ENCODE results near the gene FBXL2.

The FBXL2 gene, protein sequence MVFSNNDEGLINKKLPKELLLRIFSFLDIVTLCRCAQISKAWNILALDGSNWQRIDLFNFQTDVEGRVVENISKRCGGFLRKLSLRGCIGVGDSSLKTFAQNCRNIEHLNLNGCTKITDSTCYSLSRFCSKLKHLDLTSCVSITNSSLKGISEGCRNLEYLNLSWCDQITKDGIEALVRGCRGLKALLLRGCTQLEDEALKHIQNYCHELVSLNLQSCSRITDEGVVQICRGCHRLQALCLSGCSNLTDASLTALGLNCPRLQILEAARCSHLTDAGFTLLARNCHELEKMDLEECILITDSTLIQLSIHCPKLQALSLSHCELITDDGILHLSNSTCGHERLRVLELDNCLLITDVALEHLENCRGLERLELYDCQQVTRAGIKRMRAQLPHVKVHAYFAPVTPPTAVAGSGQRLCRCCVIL

GRCh38 chr3:33277193-33277882 lies at the start of gene FBXL2:
Gene FBXL2, plus strand, starts transcription at chr3:33277442. Its CDS starts 71 bp downstream, at chr3:33277513.
- no peak for DNase-seq (ENCODE audit: low read depth in 2 of 2)

DNA sequence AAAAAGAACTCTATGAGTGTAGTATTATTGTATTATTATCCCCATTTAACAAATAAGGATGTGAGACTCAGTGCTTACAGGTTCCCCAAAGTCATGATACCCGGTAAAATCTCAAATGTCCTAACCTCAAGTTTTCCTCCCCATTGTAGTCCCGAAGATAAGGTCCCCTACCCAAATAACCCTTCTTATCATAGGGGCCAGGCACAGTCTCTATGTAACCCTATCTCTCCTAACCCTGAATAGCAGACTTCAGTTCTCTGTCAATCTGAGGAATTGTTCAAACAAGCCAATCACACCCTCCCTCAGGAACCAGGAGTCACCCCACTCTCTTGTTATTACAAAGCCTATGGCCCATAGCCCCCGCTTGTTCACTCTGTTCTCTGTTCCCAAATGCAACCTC lies 48.2 kb upstream of the FBXL2 start:
- DNase-seq (ENCODE audit: low read depth in 2 of 2): no peak

- DNase-seq (ENCODE audit: low read depth in 2 of 2): no peak
Measured at GRCh38 chr3:33229947-33230346, 47.3 kb upstream of the FBXL2 start.

GRCh38 chr3:33231756-33232465 lies 45.3 kb upstream of the FBXL2 start:
- no peak for DNase-seq (ENCODE audit: low read depth in 2 of 2)

GRCh38 chr3:33233884-33234283 lies 43.4 kb upstream of the FBXL2 start:
- DNase-seq (ENCODE audit: low read depth in 2 of 2): no peak

DNA sequence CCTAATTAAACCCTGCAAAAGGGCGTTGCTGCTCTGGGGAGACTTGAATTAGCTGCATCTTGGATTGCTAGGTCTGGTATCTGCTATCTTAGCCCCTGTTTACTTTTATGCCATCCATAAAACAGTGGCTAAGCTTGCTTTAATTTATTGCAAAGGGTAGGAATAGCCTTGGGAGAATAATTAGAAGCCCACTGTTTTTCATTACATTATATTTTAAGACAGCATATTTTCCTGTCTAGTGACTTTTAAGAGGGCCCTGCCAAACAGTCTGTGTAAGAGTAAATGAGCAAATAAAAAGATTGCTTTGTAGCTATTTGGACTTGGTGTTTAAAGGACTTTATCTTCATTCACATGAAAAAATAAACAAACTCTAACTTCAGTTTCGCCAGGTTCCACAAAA lies 41.2 kb upstream of the FBXL2 start:
- DNase-seq (ENCODE audit: low read depth in 2 of 2): no peak

DNA sequence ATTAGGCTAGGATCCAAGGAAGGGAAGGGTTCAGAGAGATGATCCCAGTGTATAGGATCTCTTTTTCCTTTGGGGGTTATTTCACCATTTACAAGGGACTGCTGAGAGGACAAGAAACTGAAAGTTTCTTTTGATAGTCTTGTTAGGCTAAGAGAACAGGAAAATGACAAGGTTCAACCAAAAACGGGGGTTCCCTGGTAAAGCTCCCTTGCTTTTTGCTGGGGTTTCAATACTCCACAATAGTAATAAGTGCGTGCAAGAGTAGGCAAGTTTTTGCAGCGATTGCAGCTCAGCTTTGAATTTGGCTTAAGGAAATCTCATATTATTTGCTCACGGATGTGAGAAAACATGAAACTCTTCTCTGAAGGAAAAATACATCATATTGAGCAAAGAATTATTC lies 39.8 kb upstream of the FBXL2 start:
- no peak for DNase-seq (ENCODE audit: low read depth in 2 of 2)

- DNase-seq (ENCODE audit: low read depth in 2 of 2): no peak
Measured at GRCh38 chr3:33238923-33239322, 38.3 kb upstream of the FBXL2 start.

DNA sequence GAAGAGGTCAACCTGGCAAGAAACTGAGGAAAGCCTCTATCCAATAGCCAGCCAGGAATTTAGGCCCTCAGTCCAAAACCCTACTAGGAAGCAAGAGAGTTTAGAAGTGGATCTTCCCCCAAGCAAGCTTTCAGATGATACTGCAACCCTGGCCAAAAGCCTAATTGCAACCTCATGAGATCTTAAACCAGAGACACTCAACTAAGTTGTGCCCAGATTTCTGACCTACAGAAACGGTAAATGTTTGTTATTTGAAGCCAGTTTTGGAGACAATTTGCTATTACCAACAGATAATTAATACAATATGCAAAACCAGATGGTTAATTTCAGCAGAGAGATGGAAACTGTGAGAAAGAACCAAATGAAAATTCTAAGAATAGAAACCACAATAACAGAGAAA lies 37.0 kb upstream of the FBXL2 start:
- DNase-seq (ENCODE audit: low read depth in 2 of 2): no peak

- no peak for DNase-seq (ENCODE audit: low read depth in 2 of 2)
Measured at GRCh38 chr3:33246786-33247185, 30.5 kb upstream of the FBXL2 start.

DNA sequence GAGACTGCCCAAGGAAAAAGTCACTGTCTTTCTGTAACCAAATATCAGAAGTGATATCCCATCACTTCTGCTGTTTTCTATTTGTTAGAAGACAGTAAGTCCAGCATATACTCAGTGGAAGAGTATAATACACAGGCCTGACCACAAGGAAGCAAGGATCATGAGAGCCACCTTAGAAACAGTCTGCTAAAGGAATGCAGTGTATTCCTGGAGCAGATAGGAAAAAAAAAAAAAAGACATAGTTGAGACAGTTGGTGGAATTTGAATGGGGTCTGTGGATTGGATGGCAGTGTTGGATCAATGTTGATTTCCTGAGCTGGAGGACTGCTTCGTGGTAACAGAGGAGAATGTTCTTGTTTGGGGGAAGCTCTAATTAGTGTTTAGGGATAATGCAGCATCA lies 26.5 kb upstream of the FBXL2 start:
- DNase-seq (ENCODE audit: low read depth in 2 of 2): no peak

- no peak for DNase-seq (ENCODE audit: low read depth in 2 of 2)
Measured at GRCh38 chr3:33256249-33256648, 21.0 kb upstream of the FBXL2 start.

GRCh38 chr3:33260104-33260503 lies 17.1 kb upstream of the FBXL2 start:
- no peak for DNase-seq (ENCODE audit: low read depth in 2 of 2)

GRCh38 chr3:33269385-33269784 lies 7.9 kb upstream of the FBXL2 start:
- DNase-seq (ENCODE audit: low read depth in 2 of 2): no peak

DNA sequence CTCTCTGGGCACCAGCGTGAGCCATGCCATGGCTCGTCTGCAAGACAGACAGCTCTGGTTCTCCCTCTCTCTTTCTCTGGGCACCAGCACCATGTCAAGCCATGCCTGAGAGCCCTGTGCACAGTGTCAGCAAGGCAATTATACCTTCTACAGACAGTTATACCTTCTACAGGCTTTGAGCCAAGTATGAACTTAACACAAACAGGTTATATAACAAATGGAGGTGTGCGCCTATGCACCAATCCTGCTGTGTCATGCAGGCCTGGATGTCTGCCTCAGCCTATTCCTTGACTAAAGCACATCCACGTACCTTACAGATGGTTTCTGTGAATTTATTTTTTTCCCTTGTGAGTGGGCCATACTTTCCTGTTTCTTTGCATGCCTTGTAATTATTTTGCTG lies 5.9 kb upstream of the FBXL2 start:
- no peak for DNase-seq (ENCODE audit: low read depth in 2 of 2)

DNA sequence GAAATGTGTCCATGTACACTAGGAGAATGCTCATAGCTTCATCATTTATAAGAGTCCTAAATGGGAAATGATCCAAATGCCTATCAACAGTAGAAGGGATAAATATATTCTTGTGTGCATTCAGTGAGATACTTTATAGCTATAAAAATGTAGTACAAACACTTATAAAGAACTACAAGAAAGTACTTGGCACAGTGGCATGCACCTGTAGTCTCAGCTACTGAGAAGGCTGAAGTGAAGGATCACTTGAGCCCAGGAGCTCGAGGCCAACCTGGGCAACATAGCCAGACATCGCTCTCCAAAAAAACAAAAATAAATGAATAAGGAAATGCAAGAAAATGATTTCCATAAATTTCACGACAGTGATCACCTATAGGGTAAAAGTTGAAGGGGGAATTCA lies 3.6 kb upstream of the FBXL2 start:
- no peak for DNase-seq (ENCODE audit: low read depth in 2 of 2)

DNA sequence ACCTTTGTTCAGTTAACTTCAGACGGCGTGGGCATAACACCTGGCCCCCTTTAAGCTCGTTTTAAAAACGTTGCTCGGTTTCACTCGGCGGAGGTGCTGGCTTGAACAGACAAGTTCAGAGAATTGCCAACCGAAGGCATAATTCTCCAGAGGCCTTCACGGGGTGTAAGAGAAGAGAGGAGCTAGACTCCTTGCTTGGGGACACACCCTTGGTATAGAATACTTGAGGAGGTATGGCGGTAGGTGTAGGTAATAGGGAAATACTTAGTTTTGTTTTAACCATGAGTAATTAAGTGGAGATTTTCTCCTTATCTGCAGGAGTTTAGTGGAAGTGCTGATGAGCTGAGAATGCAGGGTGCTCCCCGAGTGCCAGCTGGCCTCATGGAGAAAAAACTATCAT lies 921 bp downstream of the FBXL2 start:
- DNase-seq (ENCODE audit: low read depth in 2 of 2): no peak

DNA sequence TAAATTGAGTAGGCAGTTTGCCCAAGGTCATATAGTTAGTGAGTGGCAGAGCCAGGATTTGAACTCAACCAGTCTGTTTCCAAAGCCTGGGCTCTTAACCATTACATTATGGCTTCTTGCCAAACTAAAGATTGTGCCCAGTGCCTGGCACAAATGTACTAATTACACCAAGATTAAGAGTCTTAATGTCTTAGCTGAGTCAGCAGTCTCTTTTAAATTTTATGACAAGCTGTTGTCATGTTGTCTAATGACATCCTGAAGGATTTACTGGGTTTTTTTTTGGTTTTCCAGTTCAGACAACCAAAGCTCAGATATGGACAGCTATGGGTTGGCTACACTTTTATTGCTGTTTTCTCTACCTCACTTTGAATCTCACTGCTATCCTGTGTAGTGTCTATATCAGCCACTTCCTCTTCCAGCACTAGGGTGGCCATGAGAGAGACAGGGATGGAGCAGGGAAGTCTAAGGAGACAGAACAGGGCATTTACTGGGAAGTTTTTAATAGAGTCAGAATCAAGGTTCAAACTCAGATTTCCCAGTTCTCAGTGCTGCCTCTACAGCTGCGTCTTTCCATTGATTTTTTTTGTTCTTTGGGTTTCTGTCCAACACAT lies 10.5 kb downstream of the FBXL2 start:
- DNase-seq (ENCODE audit: low read depth in 2 of 2): no peak

DNA sequence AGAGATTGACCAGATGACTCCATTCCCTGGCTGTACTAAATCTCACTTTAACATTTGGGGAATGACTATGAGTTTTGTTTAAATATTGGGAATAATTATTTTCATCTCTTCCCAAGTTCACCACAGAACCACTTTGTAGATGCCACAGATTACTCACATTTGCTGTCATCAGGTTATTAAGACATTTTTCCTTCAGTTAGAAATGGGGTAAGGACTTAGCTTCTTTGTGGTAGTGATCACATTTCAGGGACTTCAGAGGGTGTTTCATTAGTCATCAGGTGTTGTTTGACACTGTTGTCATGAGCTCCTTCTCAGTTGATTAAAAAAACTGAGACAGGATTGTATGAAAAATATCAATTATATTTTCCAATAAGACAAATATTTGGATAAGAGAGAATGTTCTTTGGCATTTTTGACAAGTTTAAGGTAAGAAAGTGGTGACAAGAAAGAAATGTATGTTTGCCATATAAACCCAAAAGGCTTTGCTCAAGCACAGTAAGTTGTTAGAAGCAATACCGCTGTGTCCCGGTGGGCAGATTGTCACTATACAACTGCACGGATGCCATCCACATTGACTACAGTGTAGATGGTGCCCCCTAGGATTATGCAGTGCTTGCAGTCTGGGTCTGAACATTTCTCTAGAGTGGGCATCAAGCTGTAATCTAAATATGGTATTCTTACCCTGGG lies 22.3 kb downstream of the FBXL2 start:
- no peak for DNase-seq (ENCODE audit: low read depth in 2 of 2)

DNA sequence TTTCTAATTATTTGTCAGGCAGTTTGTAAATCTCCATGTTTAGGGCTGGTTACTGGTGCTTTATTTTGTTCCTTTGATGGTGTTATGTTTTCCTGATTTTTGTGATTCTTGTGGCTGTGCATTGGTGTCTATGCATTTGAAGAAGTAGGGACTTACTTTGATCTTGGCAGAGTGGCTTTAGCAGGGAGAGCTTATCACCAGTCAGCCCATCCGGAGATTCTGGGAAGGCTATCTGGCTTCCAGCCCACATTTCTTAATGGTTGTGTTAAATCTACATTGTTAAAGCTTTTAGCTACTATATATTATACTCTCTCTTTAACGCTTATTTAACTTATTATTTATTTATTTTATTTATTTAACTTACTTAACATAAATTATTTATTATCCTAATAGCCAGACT lies 35.1 kb downstream of the FBXL2 start:
- DNase-seq (ENCODE audit: low read depth in 2 of 2): no peak

DNA sequence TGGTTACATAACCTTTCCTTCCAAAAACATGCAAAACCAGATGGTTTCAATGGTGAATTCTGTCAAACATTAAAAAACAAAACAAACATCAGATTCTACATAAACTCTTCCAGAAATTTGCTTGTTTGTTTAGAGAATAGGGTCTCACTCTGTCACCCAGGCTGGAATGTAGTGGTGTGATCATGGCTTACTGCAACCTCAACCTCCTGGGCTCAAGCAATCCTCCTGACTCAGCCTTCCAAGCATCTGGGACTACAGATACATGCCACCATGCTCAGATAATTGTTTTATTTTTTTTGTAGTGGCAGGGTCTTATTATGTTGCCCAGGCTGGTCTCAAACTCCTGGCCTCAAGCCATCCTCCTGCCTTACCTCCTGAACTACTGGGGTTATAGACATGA lies 36.1 kb downstream of the FBXL2 start:
- no peak for DNase-seq (ENCODE audit: low read depth in 2 of 2)

- no peak for DNase-seq (ENCODE audit: low read depth in 2 of 2)
Measured at GRCh38 chr3:33314993-33315392, 37.8 kb downstream of the FBXL2 start.

Measured in stimulated activated CD8-positive, alpha-beta memory T cell treated with anti-CD3 and anti-CD28 coated beads, Interleukin-15, amount 100 ng/mL, for 4 hours (primary cell).